Frontal cortex (tissue), 4 donors: Measurements from ENCODE around the gene TENM3. TPM values are rescaled to one million over a fixed set of nuclear protein-coding genes. Genes with fewer than 3 reads are reported as not detected.
"Not testable (repeated sequence)": the region's sequence is repeated elsewhere in the genome, so short reads cannot be mapped to it uniquely, and the experiment has no call there.

Experiments
- DNase-seq, 2 donors: peaks; one replicate each; pipeline ENCODE4 v3.0.0; 2012; ENCODE audit warnings: low spot score in 2 of 2
- FAIRE-seq: peaks from 2 replicates; lab custom pipeline; 2012; peaks lifted over from hg19 to GRCh38; lab: Jason Lieb, UNC
- total RNA-seq: library from RNA; depleted of rRNA; stranded (reverse); fragments of >200 nt; gene quantifications from one replicate; pipeline ENCODE4 v1.2.3, GENCODE V29; 2014
- donor health status: control.
- donor health status: control.
- donor health status: control.

The TENM3 gene
- total RNA-seq, 1 donor from 2014 or later: 78.3 TPM

DNA sequence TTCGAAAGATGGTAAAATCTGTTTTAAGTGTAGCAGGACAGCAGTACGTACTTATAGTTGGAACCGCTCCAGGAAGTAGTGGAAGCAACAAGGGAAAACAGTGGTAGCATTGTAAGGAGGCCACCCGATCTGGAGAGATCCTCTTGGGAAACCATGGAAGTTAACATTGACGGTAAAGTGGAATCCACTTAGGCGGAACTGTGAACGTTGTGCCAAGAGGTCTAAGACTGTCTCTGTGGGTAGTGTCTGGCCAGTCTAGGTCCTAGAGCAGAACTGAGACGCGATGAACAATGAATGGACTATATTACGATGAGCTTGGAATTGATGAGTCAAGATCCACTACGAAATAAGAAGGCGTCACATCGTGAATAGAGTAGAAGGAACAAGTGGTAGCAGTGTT is 124.0 kb downstream of the TENM3 start:
- DNase-seq: no peak
- no peak for FAIRE-seq

DNA sequence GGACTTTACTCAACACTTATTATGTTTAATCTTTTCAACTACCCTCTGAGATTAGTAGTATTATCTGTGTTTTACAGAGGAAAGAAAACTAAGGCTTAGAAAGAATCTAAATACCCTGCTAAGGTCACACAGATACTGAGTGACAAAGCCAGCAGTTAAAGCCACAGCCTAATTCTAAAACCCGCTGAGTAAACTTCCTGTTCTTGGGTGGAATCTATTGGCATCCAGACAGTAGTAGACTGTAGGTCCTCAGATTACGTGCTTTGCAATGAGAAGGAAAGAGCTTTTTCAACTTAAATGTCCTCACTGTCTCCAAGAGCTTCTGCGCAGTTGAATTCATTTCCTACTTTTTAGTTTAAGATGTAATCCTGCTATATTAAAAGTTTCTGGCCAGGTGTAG is 126.0 kb downstream of the TENM3 start:
- no peak for FAIRE-seq
- DNase-seq: no peak

DNA sequence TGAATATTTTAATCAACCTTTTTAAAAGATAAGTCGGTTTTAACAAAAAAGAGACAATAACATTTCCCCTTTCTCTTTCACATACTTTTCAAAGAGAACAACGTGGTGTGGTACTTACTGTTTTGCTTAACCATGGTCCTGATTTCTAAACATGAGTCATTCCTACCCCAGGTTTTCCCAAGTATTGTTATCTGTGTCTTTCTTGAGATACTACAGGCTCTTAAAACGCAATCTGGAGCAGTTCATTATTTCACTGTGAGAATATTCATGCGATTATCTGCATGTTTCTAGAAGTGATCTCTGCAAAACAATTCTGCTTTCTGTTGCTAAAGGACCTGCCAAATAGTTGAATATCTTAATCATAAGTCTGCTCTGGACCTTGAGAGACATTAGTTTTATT is 127.3 kb downstream of the TENM3 start:
- no peak for DNase-seq
- no peak for FAIRE-seq

DNA sequence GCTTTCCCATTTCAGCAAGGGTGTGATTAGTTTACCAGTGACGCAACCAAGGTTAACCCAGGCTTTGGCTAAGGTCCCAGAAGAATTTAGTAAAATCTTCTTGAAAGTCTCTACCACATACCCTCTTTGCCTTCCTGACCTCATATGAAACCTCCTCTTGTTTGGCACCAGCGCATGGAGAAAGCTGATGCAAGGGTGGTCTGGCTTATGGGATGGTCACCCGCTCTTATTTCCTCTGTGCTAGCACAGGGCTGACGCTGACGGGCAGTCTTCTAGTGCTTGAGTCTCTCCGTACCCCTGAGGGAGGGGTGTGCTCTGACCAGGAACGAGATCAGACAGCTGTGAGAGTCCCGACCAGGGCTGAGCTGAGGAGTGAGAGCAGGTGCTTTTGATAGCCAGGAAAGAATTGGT is 137.6 kb downstream of the TENM3 start:
- DNase-seq: no peak
- FAIRE-seq: no peak

DNA sequence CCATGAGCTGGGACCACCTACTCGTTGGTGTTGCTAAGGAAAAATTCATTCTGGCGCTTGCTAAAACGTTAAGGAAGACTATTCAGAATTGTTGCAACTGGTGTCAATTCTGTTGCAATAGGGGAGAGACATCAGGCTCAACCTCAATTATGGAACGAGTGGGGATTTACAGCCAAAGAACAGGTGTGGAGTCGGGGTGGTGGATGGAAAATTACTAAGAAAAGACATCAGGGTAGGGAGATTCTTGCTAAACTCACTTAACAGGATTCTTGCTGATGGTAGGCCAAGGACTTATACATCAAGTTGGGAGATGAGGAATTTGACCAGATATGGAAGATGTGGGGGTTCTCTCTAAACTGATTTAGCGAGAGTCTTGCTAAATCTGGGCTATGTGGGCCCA is 139.7 kb downstream of the TENM3 start:
- FAIRE-seq: no peak
- no peak for DNase-seq

DNA sequence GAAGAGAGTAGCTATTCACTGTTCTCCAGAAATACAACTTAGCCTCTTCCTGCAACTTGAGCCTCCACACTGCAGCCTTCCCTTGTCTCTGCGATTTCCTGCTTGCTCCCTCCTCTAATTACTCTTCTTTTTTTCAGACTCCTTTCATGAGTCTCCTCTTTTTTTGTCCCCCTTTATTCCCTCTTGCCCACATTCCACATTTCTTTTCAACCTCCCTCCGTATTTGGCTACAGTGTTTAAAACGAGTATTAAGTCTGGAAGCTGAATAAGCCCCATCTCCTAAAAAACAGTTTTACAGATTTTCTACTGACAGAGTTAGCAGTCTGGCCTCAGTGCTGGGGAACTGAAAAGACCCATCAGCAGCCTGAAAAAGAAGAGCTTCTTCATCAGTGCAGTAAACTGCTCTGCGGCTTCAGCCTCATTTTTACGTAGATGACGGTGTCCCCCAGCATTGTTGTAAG is 141.5 kb downstream of the TENM3 start:
- no peak for DNase-seq
- FAIRE-seq: no peak

DNA sequence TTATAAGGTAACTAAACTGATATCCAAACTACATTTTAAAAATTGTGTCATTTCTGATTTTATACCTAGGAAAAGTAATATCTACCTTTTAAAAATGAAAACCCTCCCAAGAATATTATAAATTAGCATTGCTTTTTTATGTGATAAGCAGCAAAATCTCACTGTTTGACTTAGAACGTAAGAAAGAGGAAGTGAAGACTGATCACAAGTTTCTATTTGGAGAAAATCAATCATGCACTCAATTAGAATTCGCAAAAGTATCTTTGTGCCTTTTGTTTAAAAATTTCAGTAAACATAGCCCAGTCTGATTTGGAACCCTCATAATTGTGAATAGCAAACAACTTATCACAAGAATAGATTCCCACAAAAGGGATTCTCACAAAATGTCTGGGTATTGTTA is 142.7 kb downstream of the TENM3 start:
- FAIRE-seq (no peak), DNase-seq (no peak)

DNA sequence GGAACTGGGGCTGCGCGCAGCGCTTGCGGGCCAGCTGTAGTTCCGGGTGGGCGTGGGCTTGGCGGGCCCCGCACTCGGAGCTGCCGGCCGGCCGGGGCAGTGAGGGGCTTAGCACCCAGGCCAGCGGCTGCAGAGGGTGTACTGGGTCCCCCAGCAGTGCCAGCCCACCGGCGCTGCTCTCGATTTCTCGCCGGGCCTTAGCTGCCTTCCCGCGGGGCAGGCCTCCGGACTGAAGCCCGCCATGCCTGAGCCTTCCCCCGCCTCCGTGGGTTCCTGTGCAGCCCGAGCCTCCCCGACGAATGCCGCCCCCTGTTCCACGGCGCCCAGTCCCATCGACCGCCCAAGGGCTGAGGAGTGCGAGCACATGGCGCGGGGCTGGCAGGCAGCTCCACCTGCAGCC is 143.4 kb downstream of the TENM3 start:
- not testable (repeated sequence) for FAIRE-seq, DNase-seq

DNA sequence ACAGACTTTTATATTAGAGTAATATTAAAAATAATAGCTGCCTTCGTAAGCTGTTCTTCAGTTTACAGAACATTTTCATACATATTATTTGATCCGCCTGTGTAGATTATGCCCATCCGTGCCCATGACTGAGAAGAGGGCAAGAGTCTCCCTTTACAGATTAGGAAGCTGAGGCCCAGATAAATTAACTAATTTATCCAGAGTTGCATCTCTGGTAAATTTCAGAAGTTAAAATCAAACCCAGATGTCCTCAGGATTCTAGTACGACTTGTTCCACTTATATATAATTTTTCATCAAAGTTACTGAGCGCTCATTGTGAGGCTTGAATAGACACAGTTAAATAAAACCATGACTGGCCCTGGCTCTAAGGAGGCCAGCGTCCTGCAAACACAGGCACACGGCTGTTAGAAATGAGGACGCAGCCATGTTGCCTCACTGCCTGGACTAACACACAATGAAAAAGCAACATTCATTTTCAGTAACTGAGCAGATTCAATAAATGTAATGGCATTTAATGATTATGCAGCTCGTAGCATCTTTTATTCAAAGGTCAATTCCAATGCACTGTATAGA is 148.0 kb downstream of the TENM3 start:
- FAIRE-seq (no peak), DNase-seq (no peak)

DNA sequence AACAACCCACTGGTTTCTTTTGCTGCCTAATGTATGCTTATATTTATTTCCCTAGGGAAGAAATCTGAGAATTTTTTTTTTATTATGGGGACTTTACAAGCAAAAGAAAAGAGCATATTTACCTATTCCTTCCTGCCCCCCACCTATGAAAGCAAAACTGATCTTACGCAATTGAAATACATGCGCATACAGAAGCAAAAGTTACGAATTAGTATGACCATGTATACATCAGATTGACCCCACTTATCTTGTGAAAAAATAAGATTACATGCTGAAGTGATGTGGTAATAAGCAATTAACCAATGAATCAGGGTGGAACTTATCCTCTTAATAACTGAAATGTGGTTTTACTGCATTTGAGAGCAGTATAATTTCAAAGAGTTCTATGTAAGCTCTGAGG is 151.0 kb downstream of the TENM3 start:
- no peak for FAIRE-seq

DNA sequence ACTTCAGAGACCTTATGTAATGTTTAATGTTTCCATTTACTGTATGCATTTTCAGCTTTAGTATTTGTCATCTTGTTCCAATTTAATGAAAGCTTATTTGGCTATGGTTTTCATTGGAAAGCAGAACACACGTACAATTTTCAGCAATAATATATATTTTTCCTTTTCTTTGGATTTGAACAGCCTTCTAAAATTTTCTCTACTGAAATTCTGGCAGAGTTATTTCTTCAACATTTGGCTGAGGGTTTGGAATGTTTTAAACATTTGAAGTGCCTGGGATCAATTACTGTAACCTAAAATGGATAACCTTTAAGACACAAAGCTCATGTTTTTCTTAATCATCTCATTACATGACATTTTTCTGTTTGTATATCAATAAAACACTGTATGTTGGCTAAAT is 156.9 kb downstream of the TENM3 start:
- no peak for FAIRE-seq
- DNase-seq: no peak

More for the DNA sequence above, 151.0 kb downstream of the TENM3 start:
- DNase-seq: no peak

DNA sequence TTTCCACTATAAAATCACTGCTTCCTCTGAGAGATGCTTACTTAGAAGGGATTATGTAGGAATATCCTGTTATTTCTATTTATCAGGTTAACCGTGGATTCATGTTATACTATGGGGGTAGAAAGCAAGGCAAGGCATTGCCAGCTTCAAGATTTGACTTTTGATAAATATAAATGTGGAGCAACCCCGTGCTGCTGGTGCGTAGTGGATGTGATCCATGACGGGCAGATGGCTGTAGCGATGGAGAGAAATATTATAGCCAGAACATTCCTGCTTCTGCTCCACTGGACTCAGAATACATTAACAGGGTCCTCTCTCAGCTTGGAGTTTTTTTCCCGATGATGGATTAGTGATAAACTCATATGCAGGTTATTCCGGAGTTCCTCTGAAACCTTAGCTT is 157.6 kb downstream of the TENM3 start:
- DNase-seq (no peak), FAIRE-seq (no peak)

DNA sequence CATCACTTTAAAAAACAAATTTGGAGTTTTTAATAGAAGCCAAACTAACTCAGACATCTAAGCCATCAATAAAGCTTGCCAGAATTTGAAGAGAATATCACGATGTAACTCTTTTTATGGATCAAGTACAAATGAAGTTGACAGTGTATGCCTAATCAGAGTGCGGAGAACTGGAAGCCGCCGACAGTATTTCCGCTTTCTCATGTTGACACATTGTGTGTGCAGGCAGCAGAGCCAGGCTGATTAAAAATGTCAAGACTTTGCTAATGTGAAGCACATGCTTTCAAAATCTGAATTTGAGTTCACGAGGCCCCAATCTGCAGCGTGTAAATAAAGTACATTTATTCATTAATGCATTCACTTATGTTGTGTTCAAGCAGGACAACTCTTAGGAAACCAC is 161.2 kb downstream of the TENM3 start:
- no peak for FAIRE-seq
- DNase-seq: no peak

DNA sequence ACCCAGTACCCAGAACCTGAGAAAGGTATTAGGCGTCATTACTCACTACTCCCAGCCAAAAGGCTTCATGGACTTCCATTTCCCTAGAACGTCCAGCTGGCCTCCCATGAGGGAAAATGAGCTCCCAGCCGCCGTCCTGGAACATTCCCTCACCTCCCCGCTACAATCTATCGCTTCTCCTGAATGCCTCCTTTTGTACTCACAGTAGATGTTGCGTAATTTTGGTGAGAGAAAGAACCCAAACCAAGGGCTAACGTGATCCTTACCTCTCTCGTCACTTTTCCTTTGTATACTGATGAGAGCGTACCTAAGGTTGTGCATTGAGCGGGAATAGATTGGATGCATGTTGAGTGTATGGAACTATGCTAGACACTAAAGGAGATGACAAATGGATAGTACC is 161.9 kb downstream of the TENM3 start:
- FAIRE-seq: no peak

DNA sequence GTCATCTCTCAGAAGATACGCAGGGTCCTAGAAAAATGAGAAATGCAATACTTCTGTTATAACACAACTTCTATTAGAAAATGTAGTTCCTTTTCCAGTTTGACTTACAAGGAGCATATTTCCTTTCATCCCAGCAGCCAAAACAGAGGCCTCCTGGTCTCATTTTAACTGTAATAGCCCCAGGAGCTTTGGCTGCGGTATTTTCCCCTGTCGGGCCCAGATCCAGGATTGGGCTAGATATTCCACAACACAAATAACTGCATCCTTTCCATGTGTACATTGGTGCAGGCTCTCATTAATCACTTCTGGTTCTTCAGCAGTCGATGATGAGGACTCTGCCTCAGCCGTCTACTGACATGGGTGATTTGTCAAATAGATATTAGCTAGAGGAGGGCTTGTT is 166.1 kb downstream of the TENM3 start:
- FAIRE-seq (no peak), DNase-seq (no peak)

More for the DNA sequence above, 161.9 kb downstream of the TENM3 start:
- DNase-seq: no peak

DNA sequence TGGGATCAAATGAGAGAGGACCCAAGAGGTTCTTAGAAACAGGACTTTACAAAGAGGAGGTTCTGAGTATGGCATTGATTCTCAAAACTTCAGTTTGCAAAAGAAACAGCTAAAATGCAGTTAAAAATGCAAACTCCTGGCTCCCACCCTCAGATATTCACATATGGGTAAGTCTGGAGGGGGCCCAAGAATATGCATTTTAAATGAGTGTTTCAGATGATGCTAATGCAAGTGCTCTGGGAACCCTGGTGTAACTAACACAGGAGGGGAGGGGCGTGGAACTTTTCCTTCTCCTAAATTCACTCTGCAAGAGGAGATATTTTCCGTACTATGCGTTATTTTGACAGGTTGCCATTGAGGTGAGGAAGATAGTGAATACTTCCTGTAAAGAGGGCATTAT is 168.2 kb downstream of the TENM3 start:
- FAIRE-seq (no peak), DNase-seq (no peak)

DNA sequence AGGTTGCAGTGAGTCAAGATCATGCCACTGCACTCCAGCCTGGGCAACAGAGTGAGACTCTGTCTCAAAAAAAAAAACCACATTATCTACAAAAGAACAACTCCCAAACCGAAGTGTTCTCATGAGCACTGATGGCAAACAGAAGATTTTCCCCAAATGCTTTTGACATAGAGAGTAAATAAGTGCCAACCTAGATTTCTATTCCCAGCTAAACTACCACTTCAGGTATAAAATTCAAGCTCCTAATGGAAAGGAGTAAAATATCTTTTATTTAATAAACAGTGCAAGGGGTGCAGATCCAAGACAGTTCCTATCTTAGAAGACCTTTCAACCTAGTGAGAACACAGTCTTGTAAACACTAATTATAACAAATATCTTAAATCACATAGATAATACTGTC is 170.3 kb downstream of the TENM3 start:
- DNase-seq (no peak), FAIRE-seq (no peak)

DNA sequence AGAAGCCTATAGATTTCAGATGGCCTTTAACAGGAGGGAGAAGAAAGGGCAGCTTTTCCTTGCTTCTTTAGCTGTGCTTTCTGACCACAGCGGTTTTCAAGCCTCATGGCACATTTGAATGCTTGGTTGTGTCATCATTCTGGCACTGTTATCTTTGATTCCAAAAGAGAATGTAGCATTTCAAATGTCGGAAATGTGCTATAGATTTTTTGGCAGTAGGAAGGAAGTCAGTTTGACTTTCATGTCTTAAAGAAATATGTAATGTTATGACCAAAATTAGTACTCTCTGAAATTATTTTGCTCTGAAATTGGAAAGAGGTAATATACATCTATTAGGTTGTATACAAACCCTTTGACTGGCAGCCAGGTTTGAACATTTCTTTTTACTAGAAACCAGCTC is 171.9 kb downstream of the TENM3 start:
- DNase-seq: no peak
- no peak for FAIRE-seq

DNA sequence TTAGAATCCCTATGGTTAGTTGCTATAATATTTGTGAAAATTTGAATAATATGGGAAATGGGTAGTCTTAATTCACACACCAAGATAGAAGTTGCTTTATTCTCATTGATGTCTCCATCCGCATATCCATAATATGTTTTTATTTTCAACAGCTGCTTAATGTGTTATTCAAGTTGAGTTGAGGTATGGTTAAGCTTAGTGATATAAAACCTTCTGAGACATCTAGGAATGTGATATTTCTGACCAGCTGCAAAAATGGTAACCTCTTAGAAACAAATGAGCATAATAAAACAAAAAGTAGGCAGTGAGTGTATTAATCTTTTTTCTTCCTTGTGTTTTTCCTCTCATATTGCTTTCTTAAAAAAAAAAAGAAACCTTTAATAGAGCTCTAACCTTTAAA is 172.9 kb downstream of the TENM3 start:
- DNase-seq: no peak
- no peak for FAIRE-seq

DNA sequence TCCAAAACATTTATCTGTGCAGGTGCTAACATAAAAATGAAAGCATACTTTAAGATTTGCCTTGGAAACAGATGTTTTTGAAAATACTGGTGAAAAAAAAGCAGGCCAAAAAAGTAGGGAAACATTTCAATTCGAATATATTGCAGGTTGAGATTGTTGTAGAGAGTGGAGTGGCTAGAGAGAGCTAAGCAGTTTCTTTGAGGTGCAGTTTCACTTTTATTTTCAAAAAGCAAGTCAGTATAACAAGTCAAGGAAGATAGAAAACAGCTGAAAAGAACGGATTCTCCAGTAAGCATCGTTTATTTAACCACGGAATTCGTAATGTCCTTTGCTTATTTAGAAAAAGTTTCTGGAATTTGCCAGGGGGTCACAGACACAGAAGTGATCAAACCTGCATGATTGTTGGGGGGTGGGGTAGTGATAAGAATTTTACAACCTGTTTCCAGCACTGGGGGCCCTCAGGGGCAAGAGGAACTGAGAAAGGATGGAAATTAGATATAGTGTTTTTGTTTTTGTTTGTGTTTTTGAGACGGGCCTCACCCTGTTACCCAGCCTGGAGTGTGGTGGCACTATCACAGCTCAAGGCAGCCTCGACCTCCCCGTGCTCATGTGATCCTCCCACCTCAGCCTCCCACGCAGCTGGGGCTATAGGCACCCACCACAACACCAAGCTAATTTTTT is 175.0 kb downstream of the TENM3 start:
- FAIRE-seq: no peak
- DNase-seq: no peak

DNA sequence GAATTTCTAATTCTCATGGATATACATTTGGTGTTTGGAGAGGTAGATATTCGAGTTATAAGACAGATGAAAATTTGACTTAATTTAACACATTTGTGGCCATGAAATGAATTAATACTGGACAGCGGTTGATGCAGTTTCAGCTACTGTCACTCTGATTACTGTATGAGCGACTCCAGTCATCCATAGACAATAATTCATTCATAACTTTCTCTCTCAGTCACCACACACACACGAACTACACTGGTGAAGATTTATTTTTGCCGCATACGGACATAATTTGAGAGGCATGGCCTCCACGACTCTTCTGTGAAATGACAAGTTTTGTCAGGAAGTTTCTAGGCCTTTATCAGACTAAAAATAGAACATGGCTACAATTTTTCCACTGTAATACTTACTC is 177.0 kb downstream of the TENM3 start:
- DNase-seq (no peak), FAIRE-seq (no peak)

DNA sequence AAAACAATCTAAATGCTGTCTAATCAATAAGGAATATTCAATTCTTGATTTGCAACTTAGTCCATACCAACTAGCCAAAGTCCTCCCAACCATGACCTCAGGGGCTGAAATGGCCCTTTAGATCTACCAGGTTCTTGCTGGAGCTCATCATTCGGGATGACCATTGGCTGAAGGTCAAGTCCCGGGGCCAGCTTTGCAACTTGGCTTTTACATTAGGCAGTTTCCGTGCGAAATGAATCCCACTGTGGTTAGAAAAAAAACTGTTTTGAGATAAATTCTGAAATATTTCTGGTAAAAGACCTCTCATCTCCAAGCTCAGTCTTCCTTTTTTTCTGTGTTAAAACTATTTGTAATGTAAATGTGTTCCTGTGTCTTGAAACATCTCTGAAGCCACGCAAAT is 178.6 kb downstream of the TENM3 start:
- FAIRE-seq (no peak), DNase-seq (no peak)
